ENCODE data around the gene DLL4. TPM values are rescaled to one million over a fixed set of nuclear protein-coding genes. Genes with fewer than 3 reads are reported as not detected.
A peak's percentile ranks its signal among the peaks of the same experiment; 100 is the strongest.

The DLL4 gene
- total RNA-seq, 1 experiment from 2014 or later = 0.11 TPM

GRCh38 chr15:40914013-40914412 is 15.1 kb upstream of the DLL4 start:
- DNase-seq (ENCODE audit: low spot score) = no peak
- intact Hi-C loops (cut with micrococcal nuclease; ENCODE audit: unreplicated experiment) = no loop called here
- no peaks in the 10 kb centered on the region for H3K9me3 ChIP-seq (ENCODE audit: low read depth, low read length, poor library complexity, severe bottlenecking)
- BruUV-seq (replicated peaks) = no TSS peak
- no peak overlapping the region for H3K27ac ChIP-seq (ENCODE audit: low read depth, low read length, poor library complexity, severe bottlenecking)
- CTCF ChIA-PET = interaction anchor here (1.0 kb wide), 1 partner anchor 16 kb away, joined by 4 read pairs; no protein-coding TSS in a partner anchor
- no peaks in the 10 kb centered on the region for H3K36me3 ChIP-seq (ENCODE audit: insufficient read depth, low read length, poor library complexity, severe bottlenecking)
- POLR2A ChIA-PET (ENCODE audit: low non-redundant PET) = no interaction called here
- H3K4me1 ChIP-seq (ENCODE audit: insufficient read depth, low read length, poor library complexity, severe bottlenecking) = peaks cover 5% of the 10 kb centered on the region
- no peak for TF ChIP-seq EZH2 (IDR thresholded peaks at IDR 0.05; ENCODE audit: borderline replicate concordance, low read depth, low read length, poor library complexity, severe bottlenecking)
- no peak for TF ChIP-seq CTCF (conservative IDR thresholded peaks at IDR 0.05; ENCODE audit: low read depth, low read length)
- H3K27me3 ChIP-seq (replicated peaks; ENCODE audit: insufficient read depth, low read depth, low read length, poor library complexity) = no peaks in the 10 kb centered on the region
- H3K4me3 ChIP-seq (ENCODE audit: low read depth, low read length, poor library complexity, severe bottlenecking) = no peak overlapping the region

GRCh38 chr15:40914486-40914885 is 14.7 kb upstream of the DLL4 start:
- ChIA-PET POLR2A (ENCODE audit: low non-redundant PET) (no interaction called here), CTCF (interaction anchor here (1.0 kb wide), 1 partner anchor 16 kb away, joined by 4 read pairs; no protein-coding TSS in a partner anchor)
- Histone ChIP-seq H3K4me1 (ENCODE audit: insufficient read depth, low read length, poor library complexity, severe bottlenecking) (peaks cover 5% of the 10 kb centered on the region), H3K36me3 (ENCODE audit: insufficient read depth, low read length, poor library complexity, severe bottlenecking) (no peaks in the 10 kb centered on the region), H3K27ac (ENCODE audit: low read depth, low read length, poor library complexity, severe bottlenecking) (no peak overlapping the region), H3K9me3 (ENCODE audit: low read depth, low read length, poor library complexity, severe bottlenecking) (no peaks in the 10 kb centered on the region), H3K27me3 (replicated peaks; ENCODE audit: insufficient read depth, low read depth, low read length, poor library complexity) (no peaks in the 10 kb centered on the region), H3K4me3 (ENCODE audit: low read depth, low read length, poor library complexity, severe bottlenecking) (no peak overlapping the region)
- BruUV-seq (replicated peaks) = no TSS peak
- TF ChIP-seq EZH2 (IDR thresholded peaks at IDR 0.05; ENCODE audit: borderline replicate concordance, low read depth, low read length, poor library complexity, severe bottlenecking) = no peak
- TF ChIP-seq CTCF (conservative IDR thresholded peaks at IDR 0.05; ENCODE audit: low read depth, low read length) = peak; percentile 50
- DNase-seq (ENCODE audit: low spot score) = no peak
- intact Hi-C loops (cut with micrococcal nuclease; ENCODE audit: unreplicated experiment) = no loop called here

- POLR2A ChIA-PET (ENCODE audit: low non-redundant PET) = no interaction called here
- DNase-seq (ENCODE audit: low spot score) = no peak
- intact Hi-C loops (cut with micrococcal nuclease; ENCODE audit: unreplicated experiment) = no loop called here
- Histone ChIP-seq H3K36me3 (ENCODE audit: insufficient read depth, low read length, poor library complexity, severe bottlenecking) (no peaks in the 10 kb centered on the region), H3K4me1 (ENCODE audit: insufficient read depth, low read length, poor library complexity, severe bottlenecking) (peaks cover 3% of the 10 kb centered on the region), H3K27ac (ENCODE audit: low read depth, low read length, poor library complexity, severe bottlenecking) (no peak overlapping the region), H3K4me3 (ENCODE audit: low read depth, low read length, poor library complexity, severe bottlenecking) (no peak overlapping the region), H3K9me3 (ENCODE audit: low read depth, low read length, poor library complexity, severe bottlenecking) (no peaks in the 10 kb centered on the region), H3K27me3 (replicated peaks; ENCODE audit: insufficient read depth, low read depth, low read length, poor library complexity) (no peaks in the 10 kb centered on the region)
- TF ChIP-seq CTCF (conservative IDR thresholded peaks at IDR 0.05; ENCODE audit: low read depth, low read length) (no peak), EZH2 (IDR thresholded peaks at IDR 0.05; ENCODE audit: borderline replicate concordance, low read depth, low read length, poor library complexity, severe bottlenecking) (no peak)
- CTCF ChIA-PET = interaction anchor here (1.0 to 1.1 kb wide), 2 partner anchors 10 to 15 kb away, joined by 4 read pairs; no protein-coding TSS in a partner anchor
- no TSS peak for BruUV-seq (replicated peaks)
These were observed 14.0 kb upstream of the DLL4 start for GRCh38 chr15:40915116-40915661.

Data from A673 (cell line).